ENCODE data around the gene ZC3H18. TPM values are rescaled to one million over a fixed set of nuclear protein-coding genes. Genes with fewer than 3 reads are reported as not detected.

ZC3H18 gene
- total RNA-seq: 13.9 TPM
- 29.5 TPM for polyA plus RNA-seq

DNA sequence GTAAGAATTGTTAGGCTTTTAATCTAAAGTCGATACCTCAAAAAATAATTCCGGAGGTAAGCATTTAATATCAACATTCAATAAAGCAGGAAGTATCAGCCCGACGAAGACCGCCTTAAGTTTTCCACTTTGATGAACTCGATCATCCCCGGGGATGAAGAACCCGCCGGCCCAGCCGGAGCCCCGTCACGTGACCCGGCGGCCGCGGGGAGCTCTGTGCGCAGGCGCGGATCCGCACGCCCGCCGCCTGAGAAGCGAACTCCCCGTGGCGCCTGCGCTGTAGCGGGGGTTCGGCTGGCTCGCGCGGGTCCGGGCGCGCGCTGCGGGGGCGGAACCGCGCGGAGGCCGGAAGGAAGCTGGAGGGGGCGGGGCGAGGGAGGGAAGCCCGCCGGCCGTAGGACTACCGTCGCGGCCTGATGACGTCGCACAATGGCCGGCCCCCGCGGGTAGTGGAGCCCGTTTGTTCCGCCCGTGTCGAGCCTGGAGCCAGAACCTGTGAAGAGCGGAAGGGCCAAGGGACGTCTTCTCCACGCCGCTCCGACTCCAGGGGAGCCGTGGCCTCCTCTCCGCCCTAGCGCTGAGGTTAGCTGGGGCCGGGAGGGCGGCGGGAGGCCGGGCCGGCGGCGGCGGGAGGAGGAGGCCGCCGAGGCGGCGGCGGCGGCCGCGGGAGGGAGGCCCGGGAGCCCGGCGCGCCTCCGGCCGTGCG is at the start of gene ZC3H18:
ZC3H18 (plus strand) TSS at position 419 of the 706 bp plus-strand sequence. CDS start 6,721 bp downstream, outside the sequence.
- peak within 1 kb of the TSS; percentile 90 for H3K4me3 ChIP-seq (ENCODE audit: low read depth, low read length)
- no peaks in the 10 kb centered on the region for H3K4me1 ChIP-seq (ENCODE audit: insufficient read depth)
- peak within 1 kb of the TSS; percentile 79 for H3K27ac ChIP-seq (ENCODE audit: low read depth)
- H3K36me3 ChIP-seq (ENCODE audit: insufficient read depth): no peaks in the 10 kb centered on the region
- under 1% methylated on average over 90 of the region's 90 CpGs for WGBS
- DNase-seq (ENCODE audit: extremely low spot score): peak; percentile 85

GRCh38 chr16:88521674-88522073 is 48.5 kb upstream of the ZC3H18 start:
- no peak for DNase-seq (ENCODE audit: extremely low spot score)
- no peak overlapping the region for H3K27ac ChIP-seq (ENCODE audit: low read depth)
- H3K4me1 ChIP-seq (ENCODE audit: insufficient read depth): no peaks in the 10 kb centered on the region
- 68% methylated on average over 9 of the region's 9 CpGs for WGBS
- H3K36me3 ChIP-seq (ENCODE audit: insufficient read depth): no peaks in the 10 kb centered on the region
- no peak overlapping the region for H3K4me3 ChIP-seq (ENCODE audit: low read depth, low read length)

DNA sequence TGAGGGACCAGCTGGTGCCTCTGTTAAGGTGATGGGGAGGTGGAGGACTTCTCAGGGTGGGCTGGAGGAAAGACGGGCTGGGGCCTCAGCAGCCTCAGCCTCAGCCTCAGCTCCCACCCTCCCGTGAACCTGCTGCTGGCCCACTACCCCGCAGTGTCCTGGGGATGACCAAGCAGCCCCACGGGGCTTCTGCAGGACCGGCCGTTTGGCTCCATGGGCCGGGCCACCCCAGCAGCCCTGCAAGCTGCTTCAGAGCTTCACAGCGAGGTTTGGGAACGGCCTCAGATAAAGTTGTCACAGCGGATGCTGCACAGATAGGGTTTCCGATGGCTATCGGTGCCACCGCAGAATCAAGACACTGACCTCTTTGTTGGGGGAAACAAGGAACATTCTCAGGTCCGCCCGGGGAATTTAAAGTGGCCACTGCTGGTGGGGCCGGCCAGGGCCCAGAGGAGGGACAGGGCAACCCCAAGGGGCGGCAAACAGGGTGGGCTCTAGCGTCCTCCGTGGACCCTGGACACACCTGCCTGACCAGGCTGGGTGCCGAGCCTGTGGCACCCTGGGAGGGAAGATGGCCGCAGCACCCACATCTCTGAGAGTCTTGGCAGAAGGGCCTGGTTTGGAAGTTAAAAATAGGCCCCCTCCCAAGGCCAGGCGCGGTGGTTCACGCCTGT is 47.8 kb upstream of the ZC3H18 start:
- DNase-seq (ENCODE audit: extremely low spot score): no peak
- 70% methylated on average over 24 of the region's 24 CpGs for WGBS

GRCh38 chr16:88523309-88524161 is 46.7 kb upstream of the ZC3H18 start:
- DNase-seq (ENCODE audit: extremely low spot score): no peak
- H3K27ac ChIP-seq (ENCODE audit: low read depth): no peak overlapping the region
- no peaks in the 10 kb centered on the region for H3K36me3 ChIP-seq (ENCODE audit: insufficient read depth)
- H3K4me3 ChIP-seq (ENCODE audit: low read depth, low read length): no peak overlapping the region
- 47% methylated on average over 47 of the region's 47 CpGs for WGBS
- H3K4me1 ChIP-seq (ENCODE audit: insufficient read depth): no peaks in the 10 kb centered on the region

More for the DNA sequence above, 47.8 kb upstream of the ZC3H18 start:
- no peaks in the 10 kb centered on the region for H3K4me1 ChIP-seq (ENCODE audit: insufficient read depth)
- H3K36me3 ChIP-seq (ENCODE audit: insufficient read depth): no peaks in the 10 kb centered on the region
- no peak overlapping the region for H3K27ac ChIP-seq (ENCODE audit: low read depth)
- no peak overlapping the region for H3K4me3 ChIP-seq (ENCODE audit: low read depth, low read length)

DNA sequence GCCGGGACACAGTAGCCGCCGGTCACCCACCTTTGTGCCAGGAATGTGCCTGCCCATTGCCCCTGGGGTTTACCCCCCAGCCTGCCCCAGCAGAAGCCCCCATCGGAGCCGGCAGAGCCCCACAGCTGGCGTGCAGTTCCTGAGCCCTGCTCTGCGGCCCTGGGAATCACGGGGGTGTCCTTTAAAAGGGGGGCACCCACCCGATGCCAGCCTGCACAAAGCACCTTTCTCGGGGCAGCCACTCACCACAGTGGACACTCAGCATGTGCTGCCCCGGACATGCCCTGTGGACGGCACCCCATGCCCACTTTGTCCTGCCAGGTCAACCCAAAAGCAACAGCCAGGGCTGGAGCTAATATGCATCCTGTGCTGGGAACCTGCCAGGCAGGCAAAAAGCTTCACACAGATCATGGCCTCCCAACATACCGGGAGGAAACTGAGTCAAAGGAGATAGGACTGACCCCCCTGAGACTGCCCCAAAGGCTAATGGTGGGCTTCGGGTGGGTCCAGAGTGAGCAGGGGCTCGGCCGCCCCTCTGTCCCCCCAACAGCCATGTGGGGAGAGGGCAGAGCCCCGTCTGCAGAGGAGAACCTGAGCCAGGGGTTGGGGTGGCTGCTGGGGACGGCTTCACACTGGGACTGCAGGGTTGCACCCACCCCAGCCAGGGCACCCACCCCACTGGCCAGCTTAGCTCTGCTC is 45.8 kb upstream of the ZC3H18 start:
- no peaks in the 10 kb centered on the region for H3K36me3 ChIP-seq (ENCODE audit: insufficient read depth)
- 63% methylated on average over 18 of the region's 18 CpGs for WGBS
- no peak overlapping the region for H3K4me3 ChIP-seq (ENCODE audit: low read depth, low read length)
- DNase-seq (ENCODE audit: extremely low spot score): no peak
- H3K27ac ChIP-seq (ENCODE audit: low read depth): no peak overlapping the region
- H3K4me1 ChIP-seq (ENCODE audit: insufficient read depth): no peaks in the 10 kb centered on the region

DNA sequence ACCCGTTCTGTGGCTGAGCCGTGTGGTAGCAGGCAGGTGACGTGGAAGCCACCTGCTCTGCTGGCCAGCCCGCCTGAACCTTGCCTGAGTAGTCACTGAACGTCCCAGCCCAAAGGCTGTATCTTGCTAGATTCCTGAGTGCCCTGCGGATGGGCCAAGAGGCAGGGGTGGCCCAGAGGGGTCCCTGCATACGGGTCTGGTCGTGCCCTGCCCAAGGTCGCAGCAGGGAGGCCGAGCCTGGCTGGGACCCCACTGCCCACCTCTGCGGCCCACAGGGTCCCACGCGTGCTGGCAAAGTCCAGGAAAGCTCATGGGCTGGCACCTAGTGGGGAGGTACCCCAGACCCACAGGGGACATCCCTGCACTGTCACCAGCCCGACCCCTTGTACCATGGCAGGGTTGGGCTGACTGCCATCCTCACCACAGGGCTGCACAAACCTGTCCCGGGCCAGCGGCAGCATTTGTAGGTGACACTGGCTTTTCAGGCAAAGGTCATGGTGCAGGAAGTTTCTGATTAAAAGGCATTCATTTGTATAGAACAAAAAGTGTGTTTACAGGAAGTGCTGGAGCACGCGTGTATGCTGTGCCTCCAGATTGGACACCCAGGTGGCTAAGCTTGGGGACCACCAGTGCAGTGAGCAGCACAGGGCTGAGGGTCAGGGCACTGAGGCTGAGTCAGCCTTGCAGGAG is 45.1 kb upstream of the ZC3H18 start:
- WGBS: 57% methylated on average over 18 of the region's 18 CpGs
- Histone ChIP-seq H3K27ac (ENCODE audit: low read depth) (no peak overlapping the region), H3K36me3 (ENCODE audit: insufficient read depth) (no peaks in the 10 kb centered on the region), H3K4me1 (ENCODE audit: insufficient read depth) (no peaks in the 10 kb centered on the region), H3K4me3 (ENCODE audit: low read depth, low read length) (no peak overlapping the region)
- DNase-seq (ENCODE audit: extremely low spot score): no peak

- DNase-seq (ENCODE audit: extremely low spot score): no peak
- WGBS: 52% methylated on average over 17 of the region's 17 CpGs
- no peaks in the 10 kb centered on the region for H3K36me3 ChIP-seq (ENCODE audit: insufficient read depth)
- H3K27ac ChIP-seq (ENCODE audit: low read depth): no peak overlapping the region
- no peaks in the 10 kb centered on the region for H3K4me1 ChIP-seq (ENCODE audit: insufficient read depth)
- no peak overlapping the region for H3K4me3 ChIP-seq (ENCODE audit: low read depth, low read length)
These were observed 44.6 kb upstream of the ZC3H18 start for GRCh38 chr16:88525663-88525990.

GRCh38 chr16:88526008-88526905 is 43.9 kb upstream of the ZC3H18 start:
- WGBS: 66% methylated on average over 29 of the region's 29 CpGs

GRCh38 chr16:88526906-88527185 is 43.4 kb upstream of the ZC3H18 start:
- 58% methylated on average over 9 of the region's 9 CpGs for WGBS
- H3K4me3 ChIP-seq (ENCODE audit: low read depth, low read length): no peak overlapping the region
- DNase-seq (ENCODE audit: extremely low spot score): no peak

More at GRCh38 chr16:88526008-88526905, 43.9 kb upstream of the ZC3H18 start:
- H3K4me3 ChIP-seq (ENCODE audit: low read depth, low read length): no peak overlapping the region
- no peak overlapping the region for H3K27ac ChIP-seq (ENCODE audit: low read depth)
- DNase-seq (ENCODE audit: extremely low spot score): no peak
- H3K36me3 ChIP-seq (ENCODE audit: insufficient read depth): no peaks in the 10 kb centered on the region
- H3K4me1 ChIP-seq (ENCODE audit: insufficient read depth): no peaks in the 10 kb centered on the region

GRCh38 chr16:88527186-88527936 is 42.8 kb upstream of the ZC3H18 start:
- no peak for DNase-seq (ENCODE audit: extremely low spot score)

More at GRCh38 chr16:88526906-88527185, 43.4 kb upstream of the ZC3H18 start:
- Histone ChIP-seq H3K4me1 (ENCODE audit: insufficient read depth) (no peaks in the 10 kb centered on the region), H3K36me3 (ENCODE audit: insufficient read depth) (no peaks in the 10 kb centered on the region), H3K27ac (ENCODE audit: low read depth) (no peak overlapping the region)

DNA sequence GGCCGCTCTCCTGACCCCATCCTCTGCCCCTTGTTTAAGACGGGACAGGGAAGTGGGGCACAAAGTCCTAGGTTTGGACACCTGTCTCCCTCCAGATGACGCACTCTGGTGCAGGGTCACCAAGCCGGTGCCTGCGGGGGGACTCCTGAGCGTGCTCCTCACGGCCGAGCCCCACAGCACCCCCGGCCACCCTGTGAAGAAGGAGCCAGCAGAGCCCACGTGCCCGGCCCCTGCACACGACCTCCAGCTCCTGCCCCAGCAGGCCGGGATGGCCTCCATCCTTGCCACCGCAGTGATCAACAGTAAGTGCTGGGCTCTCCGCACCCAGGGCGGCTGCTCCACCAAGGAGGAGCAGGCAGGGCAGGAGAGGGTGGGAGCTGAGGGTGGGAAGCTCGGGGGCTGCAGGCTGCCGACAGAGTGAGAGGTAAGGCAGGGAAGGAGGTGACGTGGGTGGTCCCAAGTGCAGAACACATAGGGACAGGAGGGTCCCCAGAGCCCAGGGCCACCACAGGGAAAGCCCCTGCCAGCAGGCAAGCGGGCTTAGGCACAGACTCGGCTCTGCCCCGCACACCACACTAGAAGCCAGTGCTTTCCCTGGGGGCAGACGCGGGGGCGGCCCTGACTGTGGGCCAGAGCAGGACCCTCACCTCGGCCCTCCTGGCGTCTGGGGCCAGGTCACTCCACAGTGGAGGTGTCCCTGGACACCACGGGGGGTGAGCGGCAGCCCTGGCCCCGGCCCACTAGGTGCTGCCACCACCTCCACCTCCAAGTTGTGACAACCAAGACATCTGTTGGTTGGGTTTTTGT is 42.1 kb upstream of the ZC3H18 start:
- H3K4me1 ChIP-seq (ENCODE audit: insufficient read depth): no peaks in the 10 kb centered on the region
- H3K27ac ChIP-seq (ENCODE audit: low read depth): no peak overlapping the region
- no peaks in the 10 kb centered on the region for H3K36me3 ChIP-seq (ENCODE audit: insufficient read depth)
- H3K4me3 ChIP-seq (ENCODE audit: low read depth, low read length): no peak overlapping the region
- DNase-seq (ENCODE audit: extremely low spot score): no peak
- 67% methylated on average over 30 of the region's 30 CpGs for WGBS

More at GRCh38 chr16:88527186-88527936, 42.8 kb upstream of the ZC3H18 start:
- no peaks in the 10 kb centered on the region for H3K36me3 ChIP-seq (ENCODE audit: insufficient read depth)
- H3K4me3 ChIP-seq (ENCODE audit: low read depth, low read length): no peak overlapping the region
- no peaks in the 10 kb centered on the region for H3K4me1 ChIP-seq (ENCODE audit: insufficient read depth)
- WGBS: 24% methylated on average over 32 of the region's 32 CpGs
- H3K27ac ChIP-seq (ENCODE audit: low read depth): no peak overlapping the region
